Measurements from ENCODE around the gene ELOVL2.

Gene ELOVL2

GRCh38 chr6:11056871-11057270 lies 12.8 kb upstream of the ELOVL2 start:
- DNase-seq, result no peak

GRCh38 chr6:11055127-11055627 lies 11.1 kb upstream of the ELOVL2 start:
- no peak for DNase-seq

- DNase-seq, result no peak
These were observed 10.6 kb upstream of the ELOVL2 start for GRCh38 chr6:11054722-11055121.

- DNase-seq, result no peak
These were observed 9.2 kb upstream of the ELOVL2 start for GRCh38 chr6:11053307-11053706.

GRCh38 chr6:11050731-11051130 lies 6.6 kb upstream of the ELOVL2 start:
- peak; percentile 62 for DNase-seq

GRCh38 chr6:11044712-11045167 lies 635 bp upstream of the ELOVL2 start:
- no peak for DNase-seq

GRCh38 chr6:11043378-11043960 lies 636 bp downstream of the ELOVL2 start:
- peak; percentile 33 for DNase-seq

- no peak for DNase-seq
These were observed 1.2 kb downstream of the ELOVL2 start for GRCh38 chr6:11042750-11043377.

- DNase-seq, result no peak
These were observed 1.9 kb downstream of the ELOVL2 start for GRCh38 chr6:11042025-11042749.

GRCh38 chr6:11040134-11040533 lies 4.0 kb downstream of the ELOVL2 start:
- DNase-seq, result no peak

GRCh38 chr6:11039040-11039439 lies 5.1 kb downstream of the ELOVL2 start:
- no peak for DNase-seq

GRCh38 chr6:11036977-11037430 lies 7.1 kb downstream of the ELOVL2 start:
- DNase-seq, result no peak

GRCh38 chr6:11036351-11036740 lies 7.8 kb downstream of the ELOVL2 start:
- no peak for DNase-seq

- DNase-seq, result no peak
These were observed 8.3 kb downstream of the ELOVL2 start for GRCh38 chr6:11035616-11036350.

GRCh38 chr6:11033825-11034224 lies 10.3 kb downstream of the ELOVL2 start:
- DNase-seq, result peak; percentile 89

GRCh38 chr6:11030904-11031303 lies 13.2 kb downstream of the ELOVL2 start:
- no peak for DNase-seq

GRCh38 chr6:11028959-11029358 lies 15.1 kb downstream of the ELOVL2 start:
- DNase-seq, result no peak

GRCh38 chr6:11027565-11028110 lies 16.5 kb downstream of the ELOVL2 start:
- no peak for DNase-seq

- DNase-seq, result no peak
These were observed 18.0 kb downstream of the ELOVL2 start for GRCh38 chr6:11025921-11026635.

GRCh38 chr6:11025130-11025529 lies 19.0 kb downstream of the ELOVL2 start:
- DNase-seq, result no peak

- DNase-seq, result peak; percentile 47
These were observed 21.1 kb downstream of the ELOVL2 start for GRCh38 chr6:11023032-11023431.

GRCh38 chr6:11021714-11022113 lies 22.4 kb downstream of the ELOVL2 start:
- DNase-seq, result no peak

Data from fibroblast of skin of scalp (primary cell).